ENCODE results near the gene MAPK7.

DNA sequence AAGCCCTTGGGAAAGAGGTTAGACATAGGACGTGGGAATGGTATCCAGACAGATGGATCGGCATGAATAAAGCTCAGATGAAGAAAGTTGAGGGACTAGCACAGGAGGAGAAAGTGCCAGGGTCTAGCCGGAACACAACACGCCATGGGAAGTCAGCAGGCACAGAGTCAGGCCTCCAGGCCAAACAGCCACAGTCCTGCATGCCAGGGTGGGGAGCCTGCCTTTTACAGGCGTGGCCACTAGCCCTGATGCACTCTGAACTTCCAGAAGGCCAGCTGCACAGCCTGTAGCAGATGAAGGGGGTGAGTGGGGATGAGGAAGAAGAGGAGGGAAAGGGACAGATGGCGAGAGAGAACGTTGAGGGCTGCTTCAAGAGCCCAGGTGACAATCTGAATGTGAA lies 20.9 kb upstream of the MAPK7 start:
- TF ChIP-seq, protein P1, sequence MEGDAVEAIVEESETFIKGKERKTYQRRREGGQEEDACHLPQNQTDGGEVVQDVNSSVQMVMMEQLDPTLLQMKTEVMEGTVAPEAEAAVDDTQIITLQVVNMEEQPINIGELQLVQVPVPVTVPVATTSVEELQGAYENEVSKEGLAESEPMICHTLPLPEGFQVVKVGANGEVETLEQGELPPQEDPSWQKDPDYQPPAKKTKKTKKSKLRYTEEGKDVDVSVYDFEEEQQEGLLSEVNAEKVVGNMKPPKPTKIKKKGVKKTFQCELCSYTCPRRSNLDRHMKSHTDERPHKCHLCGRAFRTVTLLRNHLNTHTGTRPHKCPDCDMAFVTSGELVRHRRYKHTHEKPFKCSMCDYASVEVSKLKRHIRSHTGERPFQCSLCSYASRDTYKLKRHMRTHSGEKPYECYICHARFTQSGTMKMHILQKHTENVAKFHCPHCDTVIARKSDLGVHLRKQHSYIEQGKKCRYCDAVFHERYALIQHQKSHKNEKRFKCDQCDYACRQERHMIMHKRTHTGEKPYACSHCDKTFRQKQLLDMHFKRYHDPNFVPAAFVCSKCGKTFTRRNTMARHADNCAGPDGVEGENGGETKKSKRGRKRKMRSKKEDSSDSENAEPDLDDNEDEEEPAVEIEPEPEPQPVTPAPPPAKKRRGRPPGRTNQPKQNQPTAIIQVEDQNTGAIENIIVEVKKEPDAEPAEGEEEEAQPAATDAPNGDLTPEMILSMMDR (IDR thresholded peaks at IDR 0.05) = no peak
- no peak for TF ChIP-seq POLR2A (IDR thresholded peaks at IDR 0.05)
